Esophagus (tissue), 2 donors: ENCODE measurements around the gene METTL9. TPM values are rescaled to one million over a fixed set of nuclear protein-coding genes. Genes with fewer than 3 reads are reported as not detected.
"Not testable (repeated sequence)": the region's sequence is repeated elsewhere in the genome, so short reads cannot be mapped to it uniquely, and the experiment has no call there.

Source experiments
- H3K27ac ChIP-seq, 2 donors: one replicate each; pipeline ENCODE4 v1.5.1; 2013; ENCODE audit warnings: low read depth in 2 of 2, mild to moderate bottlenecking in 2 of 2, inconsistent platforms in 1 of 2, low read length in 1 of 2, moderate library complexity in 1 of 2
- H3K27me3 ChIP-seq, 2 donors: one replicate each; pipeline ENCODE4 v1.6.1; 2013; ENCODE audit warnings: low read length in 2 of 2, control low read depth in 1 of 2, mild to moderate bottlenecking in 1 of 2; ENCODE audit not compliant: insufficient read depth in 2 of 2, control insufficient read depth in 1 of 2
- H3K36me3 ChIP-seq, 2 donors: one replicate each; pipeline ENCODE4 v1.6.1; 2013; ENCODE audit warnings: low read length in 1 of 2; ENCODE audit not compliant: control insufficient read depth in 2 of 2, insufficient read depth in 2 of 2
- H3K4me1 ChIP-seq, 2 donors: one replicate each; pipeline ENCODE4 v1.6.1; 2013; ENCODE audit warnings: low read length in 1 of 2; ENCODE audit not compliant: control insufficient read depth in 2 of 2, insufficient read depth in 2 of 2
- H3K4me3 ChIP-seq, 2 donors: one replicate each; pipeline ENCODE4 v1.5.1; 2013; ENCODE audit warnings: low read length in 2 of 2, mild to moderate bottlenecking in 2 of 2, low read depth in 1 of 2, moderate library complexity in 1 of 2
- H3K9me3 ChIP-seq, 2 donors: one replicate each; pipeline ENCODE4 v1.6.1; 2013; ENCODE audit warnings: mild to moderate bottlenecking in 2 of 2, low read depth in 1 of 2, low read length in 1 of 2, moderate library complexity in 1 of 2; ENCODE audit not compliant: control insufficient read depth in 2 of 2, insufficient read depth in 1 of 2
- WGBS, 2 donors: extraction: QIAGEN DNeasy Blood & Tissue Kit; methylation state at CpG; one replicate each; pipeline ENCODE4 v1.1.7; 2013; 5-methylcytosine and 5-hydroxymethylcytosine counted together
- polyA plus RNA-seq, 2 donors: library from polyadenylated mRNA; stranded (reverse); fragments of 200-250 nt; gene quantifications; one replicate each; pipeline ENCODE4 v1.2.3, GENCODE V29; 2013
- donor health status: healthy with polysubstance abuse.
- donor health status: Bipolar disorder and iron deficiency.

Gene METTL9
- polyA plus RNA-seq, 2 donors: 20.7 to 57.0 TPM

DNA sequence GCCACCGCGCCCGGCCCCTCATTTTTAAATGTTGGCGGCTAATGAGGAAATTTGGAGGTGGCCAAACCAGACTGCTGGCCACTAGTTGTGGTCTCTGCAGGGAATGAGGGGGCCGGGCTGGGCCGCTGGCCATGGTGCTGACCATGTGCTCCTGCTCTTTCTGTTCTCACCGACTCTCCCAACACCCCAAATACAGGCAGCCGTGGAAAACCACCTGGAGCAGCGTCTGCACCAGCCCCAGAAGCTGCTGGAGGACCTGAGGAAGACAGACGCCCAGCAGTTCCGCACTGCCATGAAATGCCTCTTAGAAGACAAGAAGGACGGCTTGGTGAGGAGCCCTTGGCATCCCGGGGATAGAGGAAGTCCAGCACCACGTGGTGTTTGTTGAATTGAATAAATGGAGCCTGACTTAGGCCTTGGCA, 85.7 kb downstream of the METTL9 start:
- Histone ChIP-seq H3K4me1 (no peaks in the 10 kb centered on the region), H3K36me3 (no peaks in the 10 kb centered on the region), H3K27me3 (no peaks in the 10 kb centered on the region), H3K9me3 (peaks cover 0 to 3% of the 10 kb centered on the region in 2 donors), H3K4me3 (no peak overlapping the region), H3K27ac (no peak overlapping the region)
- WGBS, 2 donors: 51 to 55% methylated on average over 14 of the region's 14 CpGs

GRCh38 chr16:21689107-21689506, 89.7 kb downstream of the METTL9 start:
- Histone ChIP-seq H3K4me3 (no peak overlapping the region), H3K4me1 (no peaks in the 10 kb centered on the region), H3K36me3 (no peaks in the 10 kb centered on the region), H3K27me3 (no peaks in the 10 kb centered on the region), H3K27ac (no peak overlapping the region), H3K9me3 (peaks cover 0 to 3% of the 10 kb centered on the region in 2 donors)
- WGBS, 2 donors: 72 to 80% methylated on average over 4 of the region's 4 CpGs

GRCh38 chr16:21690967-21691366, 91.6 kb downstream of the METTL9 start:
- not testable (repeated sequence) for H3K27ac ChIP-seq, H3K4me3 ChIP-seq, H3K36me3 ChIP-seq, H3K4me1 ChIP-seq, H3K27me3 ChIP-seq, H3K9me3 ChIP-seq
- WGBS, 2 donors: 75 to 85% methylated on average over 4 of the region's 4 CpGs

DNA sequence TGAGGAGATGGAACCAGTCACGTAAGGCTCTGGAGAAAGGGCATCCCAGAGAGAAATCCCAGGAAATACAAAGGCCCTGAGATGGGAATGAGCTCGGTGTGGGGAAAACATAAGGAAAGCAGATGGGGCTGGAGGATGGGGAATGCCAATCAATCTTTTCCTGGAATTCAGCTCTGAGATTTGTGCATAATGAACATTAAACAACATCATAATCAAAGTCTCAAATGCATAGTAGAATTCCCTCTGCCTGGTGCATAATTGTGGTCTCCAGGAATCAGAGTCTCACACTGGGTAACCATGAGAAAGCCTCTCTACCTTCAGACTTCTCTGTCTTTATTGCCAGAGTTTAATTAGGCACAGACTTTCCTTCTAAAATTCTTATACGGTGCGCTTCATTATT, 95.2 kb downstream of the METTL9 start:
- Histone ChIP-seq H3K4me1 (no peaks in the 10 kb centered on the region), H3K4me3 (no peak overlapping the region), H3K27ac (no peak overlapping the region), H3K27me3 (no peaks in the 10 kb centered on the region), H3K36me3 (no peaks in the 10 kb centered on the region), H3K9me3 (no peaks in the 10 kb centered on the region)
- WGBS, 2 donors: 84 to 88% methylated on average over 4 of the region's 4 CpGs

DNA sequence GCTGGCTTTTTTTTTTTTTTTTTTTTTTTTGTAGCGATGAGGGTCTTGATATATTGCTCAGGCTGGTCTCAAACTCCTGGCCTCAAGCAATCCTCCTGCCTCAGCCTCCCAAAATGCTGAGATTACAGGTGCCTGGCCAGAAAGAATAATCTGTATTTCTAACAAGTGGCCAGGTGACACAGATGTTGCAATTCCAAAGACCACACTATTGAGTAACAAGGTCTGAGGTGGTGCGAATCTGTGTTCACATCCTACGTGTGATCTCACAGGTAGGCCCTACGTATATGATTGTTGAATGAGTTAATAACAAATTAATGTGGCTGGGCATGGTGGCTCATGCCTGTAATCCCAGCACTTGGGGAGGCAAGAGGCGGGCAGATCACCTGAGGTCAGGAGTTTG, 97.7 kb downstream of the METTL9 start:
- H3K27ac ChIP-seq: no peak overlapping the region
- H3K4me3 ChIP-seq: no peak overlapping the region
- 92 to 96% methylated on average over 5 of the region's 5 CpGs for WGBS, 2 donors
- no peaks in the 10 kb centered on the region for H3K27me3 ChIP-seq
- H3K4me1 ChIP-seq: no peaks in the 10 kb centered on the region
- H3K36me3 ChIP-seq: no peaks in the 10 kb centered on the region
- no peaks in the 10 kb centered on the region for H3K9me3 ChIP-seq

DNA sequence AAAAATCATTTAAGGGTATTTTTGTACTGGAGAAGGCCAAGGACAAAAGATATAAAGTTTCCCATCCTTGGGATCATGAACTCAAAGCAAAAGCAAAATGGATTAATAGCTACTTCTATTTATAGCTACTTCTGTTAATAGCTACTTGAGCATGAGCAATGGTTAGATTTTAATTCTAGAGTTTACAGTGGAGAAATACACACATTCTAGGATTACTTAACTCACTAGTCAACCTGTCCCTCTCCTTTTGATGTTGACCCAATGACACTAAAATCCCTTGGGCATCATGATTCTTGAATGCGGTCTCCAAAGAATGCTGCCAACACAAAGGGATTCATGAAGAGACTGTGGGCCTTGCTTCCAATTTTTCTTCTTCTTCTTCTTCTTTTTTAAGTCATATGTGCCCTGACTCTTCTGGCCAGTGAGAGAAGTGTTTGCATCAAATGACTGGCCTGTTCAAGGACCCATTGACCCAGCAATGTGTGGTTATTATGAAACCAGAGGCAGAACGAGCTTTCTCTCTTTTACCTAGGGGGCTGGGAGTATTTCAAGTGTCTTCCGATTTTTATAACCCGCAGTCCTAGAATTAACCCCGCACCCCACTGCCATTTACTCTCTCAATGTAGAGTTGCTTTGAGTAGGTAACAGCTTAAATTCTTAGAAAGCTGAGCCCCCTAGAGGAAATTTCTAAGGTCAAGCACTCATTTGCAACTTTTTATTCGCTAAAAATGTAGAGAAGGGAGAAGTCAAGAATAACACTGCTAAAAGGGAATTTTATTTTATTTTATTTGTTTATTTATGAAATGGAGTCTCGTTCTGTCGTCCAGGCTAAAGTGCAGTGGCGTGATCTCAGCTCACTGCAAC, 99.0 kb downstream of the METTL9 start:
- no peak overlapping the region for H3K4me3 ChIP-seq
- no peaks in the 10 kb centered on the region for H3K4me1 ChIP-seq
- no peak overlapping the region for H3K27ac ChIP-seq
- no peaks in the 10 kb centered on the region for H3K36me3 ChIP-seq
- no peaks in the 10 kb centered on the region for H3K9me3 ChIP-seq
- no peaks in the 10 kb centered on the region for H3K27me3 ChIP-seq
- 78 to 81% methylated on average over 9 of the region's 9 CpGs for WGBS, 2 donors

DNA sequence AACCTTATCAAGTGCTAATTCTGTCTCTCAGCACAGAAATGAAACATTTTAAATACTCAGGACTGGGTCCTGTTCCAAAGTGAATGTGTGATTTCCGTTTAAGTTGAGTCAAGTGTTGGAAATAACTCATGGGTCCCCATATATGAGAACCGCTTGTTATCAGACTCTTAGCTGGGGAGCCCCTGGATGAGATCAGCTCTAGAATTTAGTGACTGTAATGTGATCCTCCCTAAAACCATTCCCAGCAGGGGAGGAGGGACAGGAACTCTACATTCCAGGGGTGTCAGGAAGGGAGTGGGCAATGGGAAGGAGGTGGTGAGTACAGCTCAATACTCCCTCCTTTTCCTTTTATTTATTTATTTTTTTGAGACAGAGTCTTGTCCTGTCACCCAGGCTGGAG, 101.9 kb downstream of the METTL9 start:
- H3K27ac ChIP-seq: no peak overlapping the region
- WGBS, 2 donors: 40 to 55% methylated on average over 2 of the region's 2 CpGs
- no peak overlapping the region for H3K4me3 ChIP-seq
- H3K9me3 ChIP-seq: no peaks in the 10 kb centered on the region
- H3K4me1 ChIP-seq: no peaks in the 10 kb centered on the region
- H3K27me3 ChIP-seq: no peaks in the 10 kb centered on the region
- H3K36me3 ChIP-seq: no peaks in the 10 kb centered on the region

GRCh38 chr16:21702276-21702675, 102.9 kb downstream of the METTL9 start:
- no peak overlapping the region for H3K27ac ChIP-seq
- 75 to 77% methylated on average over 3 of the region's 3 CpGs for WGBS, 2 donors
- no peaks in the 10 kb centered on the region for H3K4me1 ChIP-seq
- H3K4me3 ChIP-seq: no peak overlapping the region
- no peaks in the 10 kb centered on the region for H3K27me3 ChIP-seq
- H3K36me3 ChIP-seq: no peaks in the 10 kb centered on the region
- H3K9me3 ChIP-seq: no peaks in the 10 kb centered on the region

DNA sequence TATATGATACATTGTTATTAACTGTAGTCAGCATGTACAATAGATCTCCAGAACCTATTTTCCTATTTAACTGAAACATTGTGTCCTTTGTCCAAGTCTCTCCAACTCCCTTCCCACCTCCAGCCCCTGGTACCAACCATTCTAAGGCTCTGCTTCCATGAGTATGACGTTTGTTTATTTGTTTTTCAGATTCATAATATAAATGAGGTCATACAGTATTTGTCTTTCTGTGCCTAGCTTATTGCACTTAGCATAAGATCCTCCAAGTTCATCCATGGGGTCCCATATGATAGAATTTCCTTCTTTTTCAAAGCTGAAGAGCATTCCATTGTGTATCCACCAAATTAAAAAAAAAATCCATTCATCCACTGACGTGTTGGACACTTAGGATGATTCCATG, 103.8 kb downstream of the METTL9 start:
- H3K4me1 ChIP-seq: no peaks in the 10 kb centered on the region
- H3K36me3 ChIP-seq: no peaks in the 10 kb centered on the region
- no peaks in the 10 kb centered on the region for H3K27me3 ChIP-seq
- H3K4me3 ChIP-seq: no peak overlapping the region
- no peak overlapping the region for H3K27ac ChIP-seq
- H3K9me3 ChIP-seq: no peaks in the 10 kb centered on the region
- WGBS, 2 donors: 33% methylated on average over 2 of the region's 2 CpGs

DNA sequence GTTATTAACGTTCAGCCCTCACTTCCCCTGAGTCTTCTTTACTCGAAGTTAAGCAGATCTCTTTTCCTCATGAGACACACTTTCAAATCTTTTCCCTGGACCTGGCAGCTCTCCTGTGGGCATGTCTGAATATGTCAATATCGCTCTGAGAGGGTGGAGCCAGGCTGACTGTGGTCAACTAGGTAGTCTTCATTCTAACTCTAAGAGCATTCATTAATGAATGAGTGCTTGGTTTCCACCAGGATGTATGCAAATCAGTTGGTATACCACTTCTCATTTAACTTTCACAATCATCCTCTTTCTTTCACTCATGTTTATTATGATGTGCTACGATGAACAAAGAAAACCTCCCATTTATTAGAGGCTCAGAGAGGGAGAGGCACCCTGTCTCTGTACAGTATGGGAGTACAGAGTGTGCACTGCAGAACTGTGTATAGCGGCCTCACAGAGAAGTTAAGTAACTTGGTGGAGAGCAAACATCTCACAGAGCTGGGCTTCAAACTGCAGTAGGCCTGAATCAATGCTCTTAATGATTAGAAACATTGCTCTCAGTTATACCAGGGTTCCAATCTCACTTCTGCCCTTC, 104.3 kb downstream of the METTL9 start:
- Histone ChIP-seq H3K9me3 (no peaks in the 10 kb centered on the region), H3K4me1 (no peaks in the 10 kb centered on the region), H3K27me3 (no peaks in the 10 kb centered on the region), H3K27ac (no peak overlapping the region), H3K36me3 (no peaks in the 10 kb centered on the region), H3K4me3 (no peak overlapping the region)
- WGBS, 2 donors: 53 to 56% methylated on average over 5 of the region's 5 CpGs
